ENCODE data around the gene ZNF536.

GRCh38 chr19:30350692-30351663 lies 21.2 kb upstream of the ZNF536 start:
- no peak for TF ChIP-seq CTCF (IDR thresholded peaks at IDR 0.05)
- TF ChIP-seq POLR2A (IDR thresholded peaks at IDR 0.05), result no peak

Data from Peyer's patch (tissue), 4 donors.